ENCODE measurements around the gene YTHDF2. TPM values are rescaled to one million over a fixed set of nuclear protein-coding genes. Genes with fewer than 3 reads are reported as not detected.
A peak's percentile ranks its signal among the peaks of the same experiment; 100 is the strongest.
"Not testable (repeated sequence)": the region's sequence is repeated elsewhere in the genome, so short reads cannot be mapped to it uniquely, and the experiment has no call there.

The YTHDF2 gene
- total RNA-seq, 1 experiment from 2014 or later: 55.0 TPM

GRCh38 chr1:28790377-28791035, 53.8 kb downstream of the YTHDF2 start:
- Histone ChIP-seq H4K20me1 (ENCODE audit: low read length) (no peaks in the 10 kb centered on the region), H3K9ac (ENCODE audit: low read length) (no peak overlapping the region), H3F3A (ENCODE audit: low read length, unreplicated experiment) (no peaks in the 10 kb centered on the region), H3K9me2 (replicated peaks; ENCODE audit: low read length) (no peaks in the 10 kb centered on the region), H3K4me2 (ENCODE audit: low read length) (no peak overlapping the region), H3K27ac (ENCODE audit: low read length) (no peak overlapping the region), H3K4me3 (ENCODE audit: low read length) (no peak overlapping the region), H3K79me2 (ENCODE audit: low read length) (no peaks in the 10 kb centered on the region), H2AFZ (ENCODE audit: low read length) (no peak overlapping the region), H3K27me3 (ENCODE audit: low read length) (no peaks in the 10 kb centered on the region), H3K4me1 (ENCODE audit: insufficient read depth, low read length) (no peaks in the 10 kb centered on the region), H3K9me3 (ENCODE audit: low read length) (no peaks in the 10 kb centered on the region), H3K36me3 (ENCODE audit: low read depth, low read length) (no peaks in the 10 kb centered on the region)
- intact Hi-C loops (cut with micrococcal nuclease): no loop called here
- no TSS peak for BruUV-seq (replicated peaks)
- DNase-seq (no peak), ATAC-seq (0 out of 2 replicates have a peak, but pooled peaks have one; percentile 18)
- TF ChIP-seq EZH2phosphoT487 (IDR thresholded peaks at IDR 0.05; ENCODE audit: borderline replicate concordance, low read length) (no peak), EZH2 (IDR thresholded peaks at IDR 0.05; ENCODE audit: low read length, unreplicated experiment) (no peak)
- TF ChIP-seq, protein P1, sequence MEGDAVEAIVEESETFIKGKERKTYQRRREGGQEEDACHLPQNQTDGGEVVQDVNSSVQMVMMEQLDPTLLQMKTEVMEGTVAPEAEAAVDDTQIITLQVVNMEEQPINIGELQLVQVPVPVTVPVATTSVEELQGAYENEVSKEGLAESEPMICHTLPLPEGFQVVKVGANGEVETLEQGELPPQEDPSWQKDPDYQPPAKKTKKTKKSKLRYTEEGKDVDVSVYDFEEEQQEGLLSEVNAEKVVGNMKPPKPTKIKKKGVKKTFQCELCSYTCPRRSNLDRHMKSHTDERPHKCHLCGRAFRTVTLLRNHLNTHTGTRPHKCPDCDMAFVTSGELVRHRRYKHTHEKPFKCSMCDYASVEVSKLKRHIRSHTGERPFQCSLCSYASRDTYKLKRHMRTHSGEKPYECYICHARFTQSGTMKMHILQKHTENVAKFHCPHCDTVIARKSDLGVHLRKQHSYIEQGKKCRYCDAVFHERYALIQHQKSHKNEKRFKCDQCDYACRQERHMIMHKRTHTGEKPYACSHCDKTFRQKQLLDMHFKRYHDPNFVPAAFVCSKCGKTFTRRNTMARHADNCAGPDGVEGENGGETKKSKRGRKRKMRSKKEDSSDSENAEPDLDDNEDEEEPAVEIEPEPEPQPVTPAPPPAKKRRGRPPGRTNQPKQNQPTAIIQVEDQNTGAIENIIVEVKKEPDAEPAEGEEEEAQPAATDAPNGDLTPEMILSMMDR (conservative IDR thresholded peaks at IDR 0.05; ENCODE audit: low read depth, low read length): no peak
- POLR2A ChIA-PET (ENCODE audit: unreplicated experiment): no interaction called here
- CTCF ChIA-PET: no interaction called here

- H2AFZ ChIP-seq (ENCODE audit: low read length); H3F3A ChIP-seq (ENCODE audit: low read length, unreplicated experiment); H3K27me3 ChIP-seq (ENCODE audit: low read length); H3K9ac ChIP-seq (ENCODE audit: low read length); DNase-seq; H4K20me1 ChIP-seq (ENCODE audit: low read length); BruUV-seq (replicated peaks); CTCF ChIA-PET; H3K4me1 ChIP-seq (ENCODE audit: insufficient read depth, low read length); H3K9me2 ChIP-seq (replicated peaks; ENCODE audit: low read length); H3K36me3 ChIP-seq (ENCODE audit: low read depth, low read length); H3K9me3 ChIP-seq (ENCODE audit: low read length); H3K27ac ChIP-seq (ENCODE audit: low read length); H3K4me2 ChIP-seq (ENCODE audit: low read length); H3K79me2 ChIP-seq (ENCODE audit: low read length); ATAC-seq; H3K4me3 ChIP-seq (ENCODE audit: low read length); intact Hi-C loops (cut with micrococcal nuclease): not testable (repeated sequence)
- POLR2A ChIA-PET (ENCODE audit: unreplicated experiment): interaction anchor here (0.7 kb wide), 1 partner anchor 55 kb away, joined by 26 read pairs; the partner anchor contains the start of gene YTHDF2
Measured at GRCh38 chr1:28791929-28792328, 55.2 kb downstream of the YTHDF2 start.

DNA sequence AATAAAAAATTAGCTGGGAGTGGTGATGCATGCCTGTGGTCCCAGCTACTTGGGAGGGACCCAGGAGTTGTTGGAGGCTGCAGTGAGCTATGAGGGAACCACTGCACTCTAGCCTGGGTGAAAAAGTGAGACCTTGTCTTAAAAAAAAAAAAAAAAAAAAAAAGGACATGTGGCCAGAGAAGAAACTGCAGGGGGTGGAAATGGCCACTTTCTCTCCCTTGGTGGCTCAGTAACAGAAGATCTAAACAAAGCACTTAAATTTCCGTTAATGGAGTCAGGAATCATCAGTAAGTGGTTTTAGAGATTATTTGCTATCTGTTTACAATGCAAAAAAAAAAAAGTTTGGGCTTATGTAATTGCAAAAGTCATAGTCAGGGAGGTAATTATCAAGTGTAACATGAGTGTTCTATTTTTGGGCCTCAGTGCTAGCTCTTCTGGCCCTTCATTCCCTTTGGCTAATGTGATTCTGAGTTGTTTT, 55.9 kb downstream of the YTHDF2 start:
- no peak for ATAC-seq
- TF ChIP-seq EZH2phosphoT487 (IDR thresholded peaks at IDR 0.05; ENCODE audit: borderline replicate concordance, low read length): no peak
- TF ChIP-seq, protein P1 (conservative IDR thresholded peaks at IDR 0.05; ENCODE audit: low read depth, low read length): peak; percentile 30; the same call in 1 of the 2 replicates
- DNase-seq: no peak
- no peaks in the 10 kb centered on the region for H4K20me1 ChIP-seq (ENCODE audit: low read length)
- ChIA-PET CTCF (no interaction called here), POLR2A (ENCODE audit: unreplicated experiment) (interaction anchor here (0.7 kb wide), 1 partner anchor 56 kb away, joined by 26 read pairs; the partner anchor contains the start of gene YTHDF2)
- no peak overlapping the region for H3K9ac ChIP-seq (ENCODE audit: low read length)
- no peaks in the 10 kb centered on the region for H3K27me3 ChIP-seq (ENCODE audit: low read length)
- BruUV-seq (replicated peaks): no TSS peak
- no peaks in the 10 kb centered on the region for H3K9me2 ChIP-seq (replicated peaks; ENCODE audit: low read length)
- no peak overlapping the region for H3K4me2 ChIP-seq (ENCODE audit: low read length)
- no peak overlapping the region for H3K27ac ChIP-seq (ENCODE audit: low read length)
- H3K9me3 ChIP-seq (ENCODE audit: low read length): no peaks in the 10 kb centered on the region
- intact Hi-C loops (cut with micrococcal nuclease): no loop called here
- no peak overlapping the region for H3K4me3 ChIP-seq (ENCODE audit: low read length)
- H3K79me2 ChIP-seq (ENCODE audit: low read length): no peaks in the 10 kb centered on the region
- no peak overlapping the region for H2AFZ ChIP-seq (ENCODE audit: low read length)
- no peaks in the 10 kb centered on the region for H3F3A ChIP-seq (ENCODE audit: low read length, unreplicated experiment)
- H3K36me3 ChIP-seq (ENCODE audit: low read depth, low read length): no peaks in the 10 kb centered on the region
- no peaks in the 10 kb centered on the region for H3K4me1 ChIP-seq (ENCODE audit: insufficient read depth, low read length)

- H3K9me2 ChIP-seq (replicated peaks; ENCODE audit: low read length); H3K27me3 ChIP-seq (ENCODE audit: low read length); BruUV-seq (replicated peaks); DNase-seq; intact Hi-C loops (cut with micrococcal nuclease); ATAC-seq; POLR2A ChIA-PET (ENCODE audit: unreplicated experiment); CTCF ChIA-PET; H3K4me1 ChIP-seq (ENCODE audit: insufficient read depth, low read length); H3K4me2 ChIP-seq (ENCODE audit: low read length); H2AFZ ChIP-seq (ENCODE audit: low read length); H3K36me3 ChIP-seq (ENCODE audit: low read depth, low read length); H3K27ac ChIP-seq (ENCODE audit: low read length); H3K79me2 ChIP-seq (ENCODE audit: low read length); H3F3A ChIP-seq (ENCODE audit: low read length, unreplicated experiment); H4K20me1 ChIP-seq (ENCODE audit: low read length); H3K4me3 ChIP-seq (ENCODE audit: low read length); H3K9me3 ChIP-seq (ENCODE audit: low read length); H3K9ac ChIP-seq (ENCODE audit: low read length): not testable (repeated sequence)
Measured at GRCh38 chr1:28794582-28794981, 57.8 kb downstream of the YTHDF2 start.

All from PC-3 (cell line).